SK-N-SH (cell line): ENCODE measurements around the gene ERI2. TPM values are rescaled to one million over a fixed set of nuclear protein-coding genes. Genes with fewer than 3 reads are reported as not detected.

Experiments used
- CTCF ChIA-PET: fragments of 300-600, 350-600 bp; formaldehyde crosslinking; extraction: SDS; loops from one replicate; lab custom pipeline; 2021; lab: Yijun Ruan, JAX
- POLR2A ChIA-PET: fragments of 350-600 bp; sonication (Branson Sonifier 250); formaldehyde crosslinking; extraction: SDS; loops from one replicate; lab custom pipeline; 2020; ENCODE audit warnings: antibody characterized with exemption, inconsistent platforms; lab: Yijun Ruan, JAX
- DNase-seq: peaks from one replicate; pipeline ENCODE4 v3.0.0; 2012
- H2AFZ ChIP-seq: fragments of 200-600 bp; sonication (generic); 2 replicates; pipeline ENCODE4 v1.8.1; 2016; ENCODE audit warnings: antibody characterized with exemption, mild to moderate bottlenecking, low read depth
- H3F3A ChIP-seq: fragments of 200-600 bp; sonication (generic); replicated peaks from 2 replicates; pipeline ENCODE3; 2016; ENCODE audit warnings: antibody characterized with exemption, mild to moderate bottlenecking; ENCODE audit not compliant: insufficient read depth
- H3K27ac ChIP-seq, 2 experiments: fragments of 200-500 bp in 1 of 2; fragments of 200-600 bp in 1 of 2; sonication (Bioruptor generic) in 1 of 2; sonication (generic), shearing (Covaris generic) in 1 of 2; 2 replicates each; pipeline versions ENCODE4 v1.5.1 to v1.6.1; 2014 to 2016; ENCODE audit warnings: low read depth in 2 of 2, inconsistent platforms in 1 of 2, low read length in 1 of 2, mild to moderate bottlenecking in 1 of 2, mixed read lengths in 1 of 2
- H3K27me3 ChIP-seq: fragments of 200-600 bp; sonication (generic), shearing (Covaris generic); 2 replicates; pipeline ENCODE4 v1.6.1; 2016; ENCODE audit warnings: mixed run types; ENCODE audit not compliant: insufficient read depth
- H3K36me3 ChIP-seq, 2 experiments: fragments of 200-500 bp in 1 of 2; fragments of 200-600 bp in 1 of 2; sonication (Bioruptor generic) in 1 of 2; sonication (generic) in 1 of 2; replicated peaks in 1 of 2; 2 replicates each; pipeline versions ENCODE3 to v1.5.1; 2014 to 2016; ENCODE audit warnings: low read length in 1 of 2, mild to moderate bottlenecking in 1 of 2; ENCODE audit not compliant: insufficient read depth in 2 of 2, control insufficient read depth in 1 of 2
- H3K4me1 ChIP-seq, 2 experiments: fragments of 200-500 bp in 1 of 2; fragments of 200-600 bp in 1 of 2; sonication (Bioruptor generic) in 1 of 2; sonication (generic), shearing (Covaris generic) in 1 of 2; 2 replicates each; pipeline versions ENCODE4 v1.5.1 to v1.6.1; 2014 to 2016; ENCODE audit warnings: low read depth in 1 of 2, low read length in 1 of 2, mixed run types in 1 of 2; ENCODE audit not compliant: insufficient read depth in 2 of 2, control insufficient read depth in 1 of 2
- H3K4me2 ChIP-seq: fragments of 200-600 bp; sonication (generic), shearing (Covaris generic); 2 replicates; pipeline ENCODE4 v1.6.1; 2017; ENCODE audit warnings: mixed run types
- H3K4me3 ChIP-seq, 2 experiments: fragments of 200-500 bp in 1 of 2; fragments of 200-600 bp in 1 of 2; sonication (Bioruptor generic) in 1 of 2; sonication (generic), shearing (Covaris generic) in 1 of 2; 2 replicates each; pipeline versions ENCODE4 v1.5.1 to v1.8.1; 2014 to 2016; ENCODE audit warnings: low read depth in 2 of 2, inconsistent platforms in 1 of 2, low read length in 1 of 2, mild to moderate bottlenecking in 1 of 2, mixed read lengths in 1 of 2, moderate library complexity in 1 of 2
- H3K79me2 ChIP-seq: fragments of 200-600 bp; sonication (generic); 2 replicates; pipeline ENCODE4 v1.8.1; 2017; ENCODE audit warnings: mild to moderate bottlenecking; ENCODE audit not compliant: insufficient read depth
- H3K9ac ChIP-seq: fragments of 200-600 bp; sonication (generic); 2 replicates; pipeline ENCODE4 v1.6.1; 2017; ENCODE audit warnings: mixed run types
- H3K9me2 ChIP-seq: fragments of 200-600 bp; sonication (generic); 2 replicates; pipeline ENCODE4 v1.6.1; 2017; ENCODE audit warnings: mixed run types
- H3K9me3 ChIP-seq: fragments of 200-600 bp; sonication (generic); 2 replicates; pipeline ENCODE4 v1.6.1; 2017; ENCODE audit warnings: mixed run types, mild to moderate bottlenecking, moderate library complexity
- H4K20me1 ChIP-seq: fragments of 200-600 bp; sonication (generic); 2 replicates; pipeline ENCODE4 v1.6.1; 2017; ENCODE audit warnings: mild to moderate bottlenecking, mixed run types; ENCODE audit not compliant: insufficient read depth
- CHD2 ChIP-seq: fragments of 150-350 bp; IDR thresholded peaks from 2 replicates; pipeline ENCODE4 v1.6.1; 2018; ENCODE audit warnings: low read length; ENCODE audit not compliant: partially characterized antibody
- EP300 ChIP-seq, 2 experiments: IDR thresholded peaks; 2 replicates each; pipeline versions ENCODE4 v1.4.0 to v1.6.1; 2012; ENCODE audit warnings: borderline replicate concordance in 1 of 2, low read depth in 1 of 2, low read length in 1 of 2
- FOXJ3 ChIP-seq: sonication (generic); formaldehyde crosslinking; IDR thresholded peaks from 2 replicates; pipeline ENCODE4 v1.5.1; 2020; ENCODE audit warnings: mild to moderate bottlenecking, missing genetic modification reagents
- GABPA ChIP-seq: IDR thresholded peaks from 2 replicates; pipeline ENCODE4 v1.4.0; 2012; ENCODE audit warnings: low read depth, mild to moderate bottlenecking
- MAX ChIP-seq: IDR thresholded peaks from 2 replicates; pipeline ENCODE4 v1.4.0; 2012; ENCODE audit warnings: low read depth
- NFIC ChIP-seq: IDR thresholded peaks from 2 replicates; pipeline ENCODE4 v1.4.0; 2012; ENCODE audit warnings: borderline replicate concordance
- POLR2AphosphoS5 ChIP-seq: IDR thresholded peaks from 2 replicates; pipeline ENCODE4 v1.6.1; 2012; ENCODE audit warnings: low read depth, low read length
- RCOR1 ChIP-seq: fragments of 150-350 bp; IDR thresholded peaks from 2 replicates; pipeline ENCODE4 v1.6.1; 2017; ENCODE audit warnings: antibody characterized with exemption, low read length
- REST ChIP-seq: IDR thresholded peaks from 2 replicates; pipeline ENCODE4 v1.6.1; 2012; ENCODE audit warnings: mild to moderate bottlenecking, low read depth, low read length, moderate library complexity
- SIN3A ChIP-seq: IDR thresholded peaks from 2 replicates; pipeline ENCODE4 v1.6.1; 2012; ENCODE audit warnings: low read depth, mild to moderate bottlenecking, low read length, moderate library complexity, borderline replicate concordance
- USF1 ChIP-seq: IDR thresholded peaks from 2 replicates; pipeline ENCODE4 v1.4.0; 2012; ENCODE audit warnings: low read depth, borderline replicate concordance
- ZBTB33 ChIP-seq: IDR thresholded peaks from 2 replicates; pipeline ENCODE4 v1.4.0; 2012; ENCODE audit warnings: low read depth, borderline replicate concordance
- WGBS: methylation state at CpG from one replicate; pipeline ENCODE4 v1.1.6; 2017; ENCODE audit warnings: low lambda C conversion rate; 5-methylcytosine and 5-hydroxymethylcytosine counted together
- polyA plus RNA-seq, 3 experiments: library from polyadenylated mRNA; depleted of rRNA; stranded (reverse); fragments of >200 nt; gene quantifications; 2 replicates each; pipeline ENCODE4 v1.2.3, GENCODE V29; 2012

ERI2 gene
- polyA plus RNA-seq, 1 of the 3 experiments (the other 2 are of a cell fraction): 9.1 TPM

GRCh38 chr16:20791923-20792612 is 14.2 kb downstream of the ERI2 start:
- 75% methylated on average over 5 of the region's 5 CpGs for WGBS
- CTCF ChIA-PET: interaction anchor here (0.7 kb wide), 2 partner anchors 12 to 26 kb away, joined by 3 read pairs; no protein-coding TSS in a partner anchor

More at GRCh38 chr16:20791923-20792612, 14.2 kb downstream of the ERI2 start:
- POLR2A ChIA-PET: no interaction called here
- Histone ChIP-seq H3K4me3 (no peak overlapping the region), H3K9me2 (no peaks in the 10 kb centered on the region), H3K27ac (no peak overlapping the region), H3K4me1 (no peaks in the 10 kb centered on the region; a peak in 1 of 4 replicates), H3K9ac (no peak overlapping the region), H3K36me3 (peaks cover 10 to 16% of the 10 kb centered on the region in 2 experiments), H3F3A (no peaks in the 10 kb centered on the region), H3K79me2 (no peaks in the 10 kb centered on the region), H3K9me3 (no peaks in the 10 kb centered on the region), H4K20me1 (no peaks in the 10 kb centered on the region), H2AFZ (no peak overlapping the region), H3K4me2 (no peak overlapping the region), H3K27me3 (no peaks in the 10 kb centered on the region)
- DNase-seq: no peak
- no peak for TF ChIP-seq ZBTB33
- no peak for TF ChIP-seq USF1
- TF ChIP-seq REST: no peak
- no peak for TF ChIP-seq CHD2
- no peak for TF ChIP-seq SIN3A
- TF ChIP-seq MAX: no peak
- TF ChIP-seq GABPA: no peak
- no peak for TF ChIP-seq RCOR1
- TF ChIP-seq NFIC: no peak
- no peak for TF ChIP-seq POLR2AphosphoS5
- TF ChIP-seq EP300 (IDR thresholded peaks at IDR 0.05; ENCODE audit: borderline replicate concordance in 1 of 2, low read depth in 1 of 2, low read length in 1 of 2): no peak
- TF ChIP-seq FOXJ3 (CRISPR knock-in tag): no peak
